CD14-positive monocyte (primary cell): ENCODE results near the gene PCED1A. TPM values are rescaled to one million over a fixed set of nuclear protein-coding genes. Genes with fewer than 3 reads are reported as not detected.

Source experiments
- DNase-seq, 3 donors: peaks; one replicate each; pipeline ENCODE4 v3.0.0-alpha.2; 2011 to 2022
- H2AFZ ChIP-seq: 2 replicates; pipeline ENCODE4 v1.6.0; 2012; ENCODE audit warnings: mild to moderate bottlenecking, low read depth, low read length, inconsistent platforms; ENCODE audit not compliant: insufficient read depth, poor library complexity, severe bottlenecking
- H3K27ac ChIP-seq, 2 donors: 1 replicate in 1 of 2; 2 replicates in 1 of 2; pipeline ENCODE4 v1.5.1; 2012 to 2013; ENCODE audit warnings: low read length in 2 of 2, control low read depth in 1 of 2, inconsistent platforms in 1 of 2, low read depth in 1 of 2, mild to moderate bottlenecking in 1 of 2
- H3K27me3 ChIP-seq, 2 donors: one replicate each; pipeline versions ENCODE4 v1.6.0 to v1.6.1; 2011 to 2013; ENCODE audit warnings: low read length in 2 of 2; ENCODE audit not compliant: control insufficient read depth in 2 of 2, insufficient read depth in 2 of 2
- H3K36me3 ChIP-seq, 2 donors: replicated peaks in 1 of 2; 1 replicate in 1 of 2; 2 replicates in 1 of 2; pipeline versions ENCODE4 v1.5.1 to v1.6.1; 2012 to 2013; ENCODE audit warnings: low read length in 2 of 2, control low read depth in 1 of 2, inconsistent platforms in 1 of 2, mild to moderate bottlenecking in 1 of 2; ENCODE audit not compliant: insufficient read depth in 2 of 2, control insufficient read depth in 1 of 2
- H3K4me1 ChIP-seq, 2 donors: 1 replicate in 1 of 2; 2 replicates in 1 of 2; pipeline versions ENCODE4 v1.5.1 to v1.6.1; 2012 to 2013; ENCODE audit warnings: low read length in 2 of 2, control low read depth in 1 of 2, inconsistent platforms in 1 of 2, mild to moderate bottlenecking in 1 of 2, moderate library complexity in 1 of 2; ENCODE audit not compliant: insufficient read depth in 2 of 2, control insufficient read depth in 1 of 2
- H3K4me2 ChIP-seq: replicated peaks from 2 replicates; pipeline ENCODE3; 2012; ENCODE audit warnings: low read length, moderate library complexity, mild to moderate bottlenecking; ENCODE audit not compliant: poor library complexity, severe bottlenecking; ENCODE audit errors: extremely low read depth
- H3K4me3 ChIP-seq, 3 experiments: fragments of 200-600 bp in 1 of 3; sonication (generic) in 1 of 3; replicated peaks in 1 of 3; 1 replicate in 2 of 3; 2 replicates in 1 of 3; pipeline ENCODE4 v1.5.1; 2011 to 2013; ENCODE audit warnings: low read length in 3 of 3, mild to moderate bottlenecking in 3 of 3, control low read depth in 2 of 3, low read depth in 2 of 3, inconsistent platforms in 1 of 3, moderate library complexity in 1 of 3
- H3K79me2 ChIP-seq: 2 replicates; pipeline ENCODE4 v1.6.0; 2012; ENCODE audit warnings: mild to moderate bottlenecking, control low read depth, inconsistent platforms, low read length, moderate library complexity; ENCODE audit not compliant: insufficient read depth
- H3K9ac ChIP-seq: 2 replicates; pipeline ENCODE4 v1.6.0; 2017; ENCODE audit warnings: low read length, mild to moderate bottlenecking; ENCODE audit not compliant: insufficient read depth, poor library complexity, severe bottlenecking
- H3K9me3 ChIP-seq, 2 donors: replicated peaks in 1 of 2; 1 replicate in 1 of 2; 2 replicates in 1 of 2; pipeline versions ENCODE4 v1.5.1 to v1.6.1; 2012 to 2013; ENCODE audit warnings: low read length in 2 of 2, control low read depth in 1 of 2; ENCODE audit not compliant: control insufficient read depth in 1 of 2, insufficient read depth in 1 of 2
- H4K20me1 ChIP-seq: 2 replicates; pipeline ENCODE4 v1.6.0; 2012; ENCODE audit warnings: mild to moderate bottlenecking, low read length, control low read depth, moderate library complexity; ENCODE audit not compliant: insufficient read depth
- H3K27ac Mint-ChIP-seq, 7 donors: one replicate each; pipeline ENCODE4 v1.8.0; 2020; ENCODE audit warnings: mild to moderate bottlenecking in 7 of 7, mixed read lengths in 7 of 7, moderate library complexity in 6 of 7, inconsistent platforms in 2 of 7
- H3K27me3 Mint-ChIP-seq, 3 donors: one replicate each; pipeline ENCODE4 v1.8.0; 2021 to 2022; ENCODE audit warnings: low read depth in 3 of 3, mild to moderate bottlenecking in 3 of 3, mixed read lengths in 3 of 3, moderate library complexity in 3 of 3, inconsistent platforms in 1 of 3
- H3K36me3 Mint-ChIP-seq, 2 donors: one replicate each; pipeline ENCODE4 v1.8.0; 2020; ENCODE audit warnings: mixed read lengths in 2 of 2, inconsistent platforms in 1 of 2, mild to moderate bottlenecking in 1 of 2
- H3K4me1 Mint-ChIP-seq: one replicate; pipeline ENCODE4 v1.8.0; 2020; ENCODE audit warnings: mild to moderate bottlenecking, mixed read lengths
- H3K4me3 Mint-ChIP-seq, 2 donors: one replicate each; pipeline ENCODE4 v1.8.0; 2020; ENCODE audit warnings: mild to moderate bottlenecking in 2 of 2, mixed read lengths in 2 of 2, moderate library complexity in 1 of 2
- H3K9me3 Mint-ChIP-seq, 7 donors: one replicate each; pipeline ENCODE4 v1.8.0; 2020 to 2022; ENCODE audit warnings: mixed read lengths in 7 of 7, mild to moderate bottlenecking in 6 of 7, moderate library complexity in 6 of 7, inconsistent platforms in 2 of 7
- whole genome bisulfite sequencing: methylation state at CpG from one replicate; pipeline ENCODE4 v1.1.5; 2013; ENCODE audit warnings: missing lambda C conversion rate; ENCODE audit not compliant: insufficient coverage; 5-methylcytosine and 5-hydroxymethylcytosine counted together
- intact Hi-C, 2 donors: fragments of 100-400 bp; cut with micrococcal nuclease; formaldehyde crosslinking; loops; one replicate each; pipeline versions ENCODE4 v1.15.0 to v1.15.1; 2023
- polyA plus RNA-seq, 3 donors: library from polyadenylated mRNA; depleted of rRNA in 1 of 3; unstranded in 2 of 3; stranded (reverse) in 1 of 3; fragments of 300-500 nt in 2 of 3; fragments of >200 nt in 1 of 3; fragmentation: Illumina TruSeq in 2 of 3; gene quantifications; 1 replicate in 2 of 3; 2 replicates in 1 of 3; pipeline ENCODE4 v1.2.3, GENCODE V29; 2012 to 2021
- TF ChIP-seq, protein P1 (sequence below): fragments of 200-600 bp; IDR thresholded peaks from one replicate; pipeline ENCODE4 v1.8.0; 2022; ENCODE audit warnings: antibody characterized with exemption, mild to moderate bottlenecking

Gene PCED1A
- polyA plus RNA-seq, 3 donors = 9.1 to 85.2 (median 10.2) TPM

DNA sequence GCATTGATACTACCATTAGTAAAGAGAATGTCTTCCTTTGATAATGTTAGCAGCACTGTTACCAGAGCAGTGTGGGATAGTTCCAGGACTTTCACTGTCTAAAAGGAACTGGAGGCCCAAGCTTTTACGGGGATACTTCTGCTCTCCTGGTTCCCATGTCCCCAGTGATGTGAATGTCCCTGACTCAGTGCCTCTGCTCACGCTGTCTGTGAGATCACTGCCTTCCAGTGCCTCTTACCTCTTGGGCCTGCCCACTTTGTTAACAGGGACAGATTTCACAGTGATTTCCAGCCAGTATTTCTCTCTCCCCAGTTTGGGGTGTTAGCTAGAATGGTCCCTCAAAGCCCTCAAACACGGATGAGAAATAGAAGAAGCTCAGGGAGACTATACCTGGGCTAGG is 47.3 kb upstream of the PCED1A start:
- Mint-ChIP-seq H3K36me3 (peaks cover 3 to 7% of the 10 kb centered on the region in 2 donors), H3K27ac (no peak overlapping the region), H3K9me3 (no peaks in the 10 kb centered on the region), H3K4me1 (peaks cover 49% of the 10 kb centered on the region), H3K27me3 (peaks cover 0 to 2% (median 0%) of the 10 kb centered on the region in 3 donors), H3K4me3 (no peak overlapping the region)
- no peak overlapping the region for H3K4me2 ChIP-seq
- no peak overlapping the region for H3K4me3 ChIP-seq
- no peaks in the 10 kb centered on the region for H3K27me3 ChIP-seq
- H3K79me2 ChIP-seq = peaks cover 96% of the 10 kb centered on the region
- peaks cover 0 to 9% of the 10 kb centered on the region in 2 donors for H3K4me1 ChIP-seq
- H3K36me3 ChIP-seq = peaks cover 0 to 9% of the 10 kb centered on the region in 2 donors
- H3K27ac ChIP-seq = no peak overlapping the region
- TF ChIP-seq, protein P1, sequence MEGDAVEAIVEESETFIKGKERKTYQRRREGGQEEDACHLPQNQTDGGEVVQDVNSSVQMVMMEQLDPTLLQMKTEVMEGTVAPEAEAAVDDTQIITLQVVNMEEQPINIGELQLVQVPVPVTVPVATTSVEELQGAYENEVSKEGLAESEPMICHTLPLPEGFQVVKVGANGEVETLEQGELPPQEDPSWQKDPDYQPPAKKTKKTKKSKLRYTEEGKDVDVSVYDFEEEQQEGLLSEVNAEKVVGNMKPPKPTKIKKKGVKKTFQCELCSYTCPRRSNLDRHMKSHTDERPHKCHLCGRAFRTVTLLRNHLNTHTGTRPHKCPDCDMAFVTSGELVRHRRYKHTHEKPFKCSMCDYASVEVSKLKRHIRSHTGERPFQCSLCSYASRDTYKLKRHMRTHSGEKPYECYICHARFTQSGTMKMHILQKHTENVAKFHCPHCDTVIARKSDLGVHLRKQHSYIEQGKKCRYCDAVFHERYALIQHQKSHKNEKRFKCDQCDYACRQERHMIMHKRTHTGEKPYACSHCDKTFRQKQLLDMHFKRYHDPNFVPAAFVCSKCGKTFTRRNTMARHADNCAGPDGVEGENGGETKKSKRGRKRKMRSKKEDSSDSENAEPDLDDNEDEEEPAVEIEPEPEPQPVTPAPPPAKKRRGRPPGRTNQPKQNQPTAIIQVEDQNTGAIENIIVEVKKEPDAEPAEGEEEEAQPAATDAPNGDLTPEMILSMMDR = no peak
- H2AFZ ChIP-seq = no peak overlapping the region
- H4K20me1 ChIP-seq = peaks cover 94% of the 10 kb centered on the region
- no peak overlapping the region for H3K9ac ChIP-seq
- intact Hi-C loops = no loop called here
- WGBS = 80% methylated on average over 2 of the region's 3 CpGs
- no peak for DNase-seq
- H3K9me3 ChIP-seq = no peaks in the 10 kb centered on the region

DNA sequence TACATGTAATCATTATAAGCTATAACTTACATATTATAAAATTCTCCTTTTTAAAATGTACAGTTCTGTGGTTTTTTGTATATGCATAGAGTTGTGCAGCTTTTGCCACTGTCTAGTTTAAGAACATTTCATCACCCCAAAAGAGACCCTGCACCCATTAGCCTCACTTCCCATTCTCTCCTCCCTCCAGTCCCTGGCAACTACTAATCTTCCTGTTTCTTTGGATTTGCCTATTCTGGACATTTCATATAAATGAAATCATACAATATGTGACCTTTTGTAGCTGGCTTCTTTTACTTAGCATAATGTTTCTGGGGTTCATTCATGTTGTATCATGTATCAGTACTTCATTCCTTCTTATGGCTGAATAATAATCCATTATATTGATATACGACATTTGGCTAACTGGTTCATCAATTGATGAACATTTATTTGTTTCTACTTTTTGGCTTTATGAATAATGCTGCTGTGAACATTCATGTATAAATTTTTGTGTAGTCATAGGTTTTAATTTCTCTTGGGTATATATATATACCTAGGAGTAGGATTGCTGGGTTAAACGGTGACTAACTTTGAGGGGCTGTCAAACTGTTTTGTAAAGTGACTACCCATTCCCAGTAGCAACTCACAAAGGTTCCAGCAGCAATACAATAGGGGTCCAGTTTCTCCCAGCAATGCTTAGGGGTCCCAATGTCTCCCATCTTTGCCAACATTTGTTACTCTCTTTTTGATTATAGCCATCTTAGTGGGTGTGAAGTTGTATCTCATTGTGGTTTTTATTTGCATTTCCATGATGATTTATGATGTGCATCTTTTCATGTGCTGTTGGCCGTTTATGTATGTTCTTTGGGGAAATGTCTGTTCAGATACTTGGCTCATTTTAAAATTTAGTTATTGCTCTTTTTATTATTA is 43.5 kb upstream of the PCED1A start:
- Mint-ChIP-seq H3K36me3 (peaks cover 3 to 6% of the 10 kb centered on the region in 2 donors), H3K4me3 (no peak overlapping the region), H3K9me3 (no peaks in the 10 kb centered on the region), H3K27ac (peak overlapping the region in 1 of 7 donors; percentile 40), H3K4me1 (peaks cover 38% of the 10 kb centered on the region), H3K27me3 (peaks cover 0 to 2% (median 2%) of the 10 kb centered on the region in 3 donors)
- H4K20me1 ChIP-seq = peaks cover 92% of the 10 kb centered on the region
- H3K27ac ChIP-seq = no peak overlapping the region
- no peak overlapping the region for H3K9ac ChIP-seq
- no peak overlapping the region for H3K4me2 ChIP-seq
- DNase-seq = no peak
- H3K36me3 ChIP-seq = peaks cover 0 to 8% of the 10 kb centered on the region in 2 donors
- TF ChIP-seq, protein P1 = no peak
- H3K79me2 ChIP-seq = peaks cover 96% of the 10 kb centered on the region
- peaks cover 0 to 9% of the 10 kb centered on the region in 2 donors for H3K4me1 ChIP-seq
- H2AFZ ChIP-seq = no peak overlapping the region
- H3K9me3 ChIP-seq = no peaks in the 10 kb centered on the region
- intact Hi-C loops = no loop called here
- H3K4me3 ChIP-seq = no peak overlapping the region
- no peaks in the 10 kb centered on the region for H3K27me3 ChIP-seq
- no CpG with 5 or more reads among the region's 3 CpGs for WGBS
